ENCODE measurements around the gene AQP2.

Gene AQP2

DNA sequence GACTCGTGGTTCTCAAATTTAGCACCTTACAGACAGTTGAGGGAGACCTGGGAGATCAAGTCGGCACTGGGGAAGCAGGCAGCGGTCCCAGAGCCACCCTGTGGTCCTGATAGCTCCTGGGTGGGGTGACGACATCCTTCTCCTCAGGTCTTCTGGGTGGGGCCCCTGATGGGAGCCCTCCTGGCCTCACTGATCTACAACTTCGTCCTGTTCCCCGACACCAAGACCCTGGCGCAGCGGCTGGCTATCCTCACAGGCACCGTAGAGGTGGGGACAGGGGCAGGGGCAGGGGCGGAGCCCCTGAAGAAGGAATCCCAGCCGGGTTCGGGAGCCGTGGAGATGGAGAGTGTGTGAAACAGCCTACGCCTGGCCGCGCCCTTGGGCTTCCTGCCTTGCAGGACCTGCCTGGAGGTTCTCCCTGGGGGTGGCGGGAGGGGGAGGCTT, 24.8 kb downstream of the AQP2 start:
- TF ChIP-seq, protein P1, sequence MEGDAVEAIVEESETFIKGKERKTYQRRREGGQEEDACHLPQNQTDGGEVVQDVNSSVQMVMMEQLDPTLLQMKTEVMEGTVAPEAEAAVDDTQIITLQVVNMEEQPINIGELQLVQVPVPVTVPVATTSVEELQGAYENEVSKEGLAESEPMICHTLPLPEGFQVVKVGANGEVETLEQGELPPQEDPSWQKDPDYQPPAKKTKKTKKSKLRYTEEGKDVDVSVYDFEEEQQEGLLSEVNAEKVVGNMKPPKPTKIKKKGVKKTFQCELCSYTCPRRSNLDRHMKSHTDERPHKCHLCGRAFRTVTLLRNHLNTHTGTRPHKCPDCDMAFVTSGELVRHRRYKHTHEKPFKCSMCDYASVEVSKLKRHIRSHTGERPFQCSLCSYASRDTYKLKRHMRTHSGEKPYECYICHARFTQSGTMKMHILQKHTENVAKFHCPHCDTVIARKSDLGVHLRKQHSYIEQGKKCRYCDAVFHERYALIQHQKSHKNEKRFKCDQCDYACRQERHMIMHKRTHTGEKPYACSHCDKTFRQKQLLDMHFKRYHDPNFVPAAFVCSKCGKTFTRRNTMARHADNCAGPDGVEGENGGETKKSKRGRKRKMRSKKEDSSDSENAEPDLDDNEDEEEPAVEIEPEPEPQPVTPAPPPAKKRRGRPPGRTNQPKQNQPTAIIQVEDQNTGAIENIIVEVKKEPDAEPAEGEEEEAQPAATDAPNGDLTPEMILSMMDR (IDR thresholded peaks at IDR 0.05; ENCODE audit: control insufficient read depth, insufficient read depth, low read depth, low read length, missing control alignments), result no peak
- H3K4me3 ChIP-seq (ENCODE audit: control insufficient read depth, low read depth, low read length), result no peak overlapping the region
- DNase-seq (ENCODE audit: low read depth), result no peak

DNA sequence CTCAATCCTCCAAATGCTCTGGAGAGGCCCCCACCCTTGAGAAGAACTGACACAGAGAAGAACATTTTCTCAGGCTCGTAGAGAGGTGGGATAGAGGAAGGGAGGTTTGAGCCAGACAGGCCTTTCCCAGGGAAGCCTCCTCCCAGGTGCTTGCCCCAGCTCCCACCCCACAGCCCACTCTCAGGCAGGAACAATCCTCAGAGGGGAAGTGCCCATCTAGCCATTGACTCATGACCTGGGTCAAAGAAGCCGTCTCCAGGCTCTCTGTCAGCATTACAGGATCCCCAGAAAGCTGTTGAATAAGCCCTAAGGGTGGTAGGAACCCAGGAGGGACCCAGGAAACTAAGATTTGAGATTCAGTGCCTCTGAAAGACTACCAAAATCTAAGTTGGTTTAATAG, 26.0 kb downstream of the AQP2 start:
- no peak overlapping the region for H3K4me3 ChIP-seq (ENCODE audit: control insufficient read depth, low read depth, low read length)
- DNase-seq (ENCODE audit: low read depth), result no peak
- TF ChIP-seq, protein P1 (IDR thresholded peaks at IDR 0.05; ENCODE audit: control insufficient read depth, insufficient read depth, low read depth, low read length, missing control alignments), result no peak

DNA sequence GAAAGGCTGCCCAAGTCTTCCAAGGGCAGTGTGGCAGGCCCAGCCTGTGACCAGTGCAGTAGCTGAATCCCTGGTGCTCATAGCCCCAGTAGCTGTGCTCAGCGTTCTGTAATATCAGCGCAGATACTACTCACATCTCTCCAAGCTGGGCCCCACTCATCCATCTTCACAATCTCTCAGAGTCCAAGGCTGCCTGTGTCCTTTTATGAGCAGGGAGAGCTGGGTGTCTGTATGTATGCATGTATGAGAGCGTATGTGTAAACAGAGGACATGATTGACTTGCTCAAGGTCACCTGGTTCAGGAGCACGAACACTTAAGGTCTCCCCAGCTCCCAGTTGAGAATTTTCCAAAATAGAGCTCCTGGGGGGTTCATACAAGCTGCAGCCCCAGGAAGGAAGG, 27.6 kb downstream of the AQP2 start:
- TF ChIP-seq, protein P1 (IDR thresholded peaks at IDR 0.05; ENCODE audit: control insufficient read depth, insufficient read depth, low read depth, low read length, missing control alignments), result no peak
- H3K4me3 ChIP-seq (ENCODE audit: control insufficient read depth, low read depth, low read length), result no peak overlapping the region
- DNase-seq (ENCODE audit: low read depth), result no peak

GRCh38 chr12:49979016-49979586, 28.6 kb downstream of the AQP2 start:
- no peak for DNase-seq (ENCODE audit: low read depth)
- H3K4me3 ChIP-seq (ENCODE audit: control insufficient read depth, low read depth, low read length), result no peak overlapping the region
- TF ChIP-seq, protein P1 (IDR thresholded peaks at IDR 0.05; ENCODE audit: control insufficient read depth, insufficient read depth, low read depth, low read length, missing control alignments), result no peak

DNA sequence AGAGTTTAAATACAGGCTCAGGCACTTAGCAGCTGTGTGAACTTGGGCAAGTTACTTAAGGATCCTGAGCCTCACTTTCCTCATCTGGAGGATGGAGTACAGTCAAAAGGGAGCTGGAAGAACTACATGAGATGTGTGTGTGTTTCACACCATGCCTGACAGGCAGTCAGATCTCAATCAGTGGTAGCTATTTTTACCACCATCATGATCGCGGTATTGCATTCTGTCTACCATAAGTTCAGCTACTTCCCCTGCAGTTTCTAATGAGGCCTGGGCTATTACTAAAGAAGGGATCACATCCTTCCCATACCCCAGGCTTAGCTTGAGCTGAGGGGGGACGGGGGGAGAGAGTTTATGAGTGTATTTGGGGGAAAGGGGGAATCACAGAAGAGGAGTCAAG, 29.3 kb downstream of the AQP2 start:
- H3K4me3 ChIP-seq (ENCODE audit: control insufficient read depth, low read depth, low read length), result no peak overlapping the region
- no peak for DNase-seq (ENCODE audit: low read depth)
- TF ChIP-seq, protein P1 (IDR thresholded peaks at IDR 0.05; ENCODE audit: control insufficient read depth, insufficient read depth, low read depth, low read length, missing control alignments), result no peak

- no peak for DNase-seq (ENCODE audit: low read depth)
- H3K4me3 ChIP-seq (ENCODE audit: control insufficient read depth, low read depth, low read length), result no peak overlapping the region
Observed at GRCh38 chr12:49980501-49981349, 30.2 kb downstream of the AQP2 start.

More at GRCh38 chr12:49980501-49981349, 30.2 kb downstream of the AQP2 start:
- TF ChIP-seq, protein P1 (IDR thresholded peaks at IDR 0.05; ENCODE audit: control insufficient read depth, insufficient read depth, low read depth, low read length, missing control alignments), result no peak
